Progenitor cell of endocrine pancreas (in vitro differentiated cells): ENCODE measurements around the gene INPPL1. TPM values are rescaled to one million over a fixed set of nuclear protein-coding genes. Genes with fewer than 3 reads are reported as not detected.
A peak's percentile ranks its signal among the peaks of the same experiment; 100 is the strongest.
"Not testable (repeated sequence)": the region's sequence is repeated elsewhere in the genome, so short reads cannot be mapped to it uniquely, and the experiment has no call there.

ENCODE experiments used
- DNase-seq: peaks from one replicate; pipeline ENCODE4 v3.0.0; 2021; ENCODE audit warnings: low spot score; ENCODE audit not compliant: unreplicated experiment
- H3K27ac Mint-ChIP-seq: 2 replicates; pipeline ENCODE4 v1.8.0; 2021; ENCODE audit warnings: mild to moderate bottlenecking, moderate library complexity, mixed read lengths
- H3K27me3 Mint-ChIP-seq: 2 replicates; pipeline ENCODE4 v1.8.0; 2021; ENCODE audit warnings: mixed read lengths
- H3K36me3 Mint-ChIP-seq: 2 replicates; pipeline ENCODE4 v1.8.0; 2022; ENCODE audit warnings: mixed read lengths; ENCODE audit not compliant: insufficient read depth
- H3K4me1 Mint-ChIP-seq: 2 replicates; pipeline ENCODE4 v1.8.0; 2021; ENCODE audit warnings: low read depth, mixed read lengths
- H3K4me3 Mint-ChIP-seq: 2 replicates; pipeline ENCODE4 v1.8.0; 2021; ENCODE audit warnings: low read depth, mild to moderate bottlenecking, moderate library complexity, mixed read lengths
- H3K9me3 Mint-ChIP-seq: 2 replicates; pipeline ENCODE4 v1.8.0; 2021; ENCODE audit warnings: low read depth, mixed read lengths
- CTCF ChIP-seq: fragments of 200-600 bp; sonication (generic); IDR thresholded peaks from one replicate; pipeline ENCODE4 v1.5.0; 2021; ENCODE audit warnings: antibody characterized with exemption, mild to moderate bottlenecking; ENCODE audit not compliant: unreplicated experiment
- long read RNA-seq: library from polyadenylated mRNA; unstranded; transcript quantifications from one replicate; pipeline ENCODE4 v2.0.0, GENCODE V29; 2020
- total RNA-seq: library from RNA; stranded (reverse); gene quantifications from 2 replicates; pipeline ENCODE4 v1.2.1, GENCODE V29; 2021

The INPPL1 gene
- 389 and 394 TPM in 2 replicates for total RNA-seq
- long read RNA-seq = 0 reads

- no peak for DNase-seq
- Mint-ChIP-seq H3K4me1 (peaks cover 24% of the 10 kb centered on the region), H3K9me3 (no peaks in the 10 kb centered on the region), H3K36me3 (peaks cover 6% of the 10 kb centered on the region), H3K27me3 (no peaks in the 10 kb centered on the region), H3K4me3 (peak within 1 kb of the TSS; percentile 96), H3K27ac (peak within 1 kb of the TSS; percentile 96)
- TF ChIP-seq CTCF = no peak
These were observed at the start of gene INPPL1 for GRCh38 chr11:72224564-72225410. Gene INPPL1, plus strand, starts transcription at chr11:72224767. Its CDS starts 218 bp downstream, at chr11:72224985.

GRCh38 chr11:72177656-72178055 is 46.9 kb upstream of the INPPL1 start:
- Mint-ChIP-seq H3K36me3 (no peaks in the 10 kb centered on the region), H3K27ac (no peak overlapping the region)

GRCh38 chr11:72179049-72179803 is 45.3 kb upstream of the INPPL1 start:
- no peak overlapping the region for H3K4me3 Mint-ChIP-seq
- peaks cover 3% of the 10 kb centered on the region for H3K4me1 Mint-ChIP-seq
- H3K27ac Mint-ChIP-seq = no peak overlapping the region
- no peaks in the 10 kb centered on the region for H3K9me3 Mint-ChIP-seq
- DNase-seq = no peak
- no peaks in the 10 kb centered on the region for H3K36me3 Mint-ChIP-seq
- no peak for TF ChIP-seq CTCF
- peaks cover 8% of the 10 kb centered on the region for H3K27me3 Mint-ChIP-seq

More at GRCh38 chr11:72177656-72178055, 46.9 kb upstream of the INPPL1 start:
- Mint-ChIP-seq H3K4me3 (no peak overlapping the region), H3K27me3 (peaks cover 8% of the 10 kb centered on the region), H3K9me3 (no peaks in the 10 kb centered on the region), H3K4me1 (peaks cover 3% of the 10 kb centered on the region)
- no peak for DNase-seq
- no peak for TF ChIP-seq CTCF

GRCh38 chr11:72179804-72180396 is 44.7 kb upstream of the INPPL1 start:
- Mint-ChIP-seq H3K9me3 (no peaks in the 10 kb centered on the region), H3K27ac (no peak overlapping the region), H3K4me1 (peaks cover 3% of the 10 kb centered on the region), H3K27me3 (peaks cover 8% of the 10 kb centered on the region), H3K4me3 (no peak overlapping the region), H3K36me3 (no peaks in the 10 kb centered on the region)
- DNase-seq = no peak
- TF ChIP-seq CTCF = no peak

DNA sequence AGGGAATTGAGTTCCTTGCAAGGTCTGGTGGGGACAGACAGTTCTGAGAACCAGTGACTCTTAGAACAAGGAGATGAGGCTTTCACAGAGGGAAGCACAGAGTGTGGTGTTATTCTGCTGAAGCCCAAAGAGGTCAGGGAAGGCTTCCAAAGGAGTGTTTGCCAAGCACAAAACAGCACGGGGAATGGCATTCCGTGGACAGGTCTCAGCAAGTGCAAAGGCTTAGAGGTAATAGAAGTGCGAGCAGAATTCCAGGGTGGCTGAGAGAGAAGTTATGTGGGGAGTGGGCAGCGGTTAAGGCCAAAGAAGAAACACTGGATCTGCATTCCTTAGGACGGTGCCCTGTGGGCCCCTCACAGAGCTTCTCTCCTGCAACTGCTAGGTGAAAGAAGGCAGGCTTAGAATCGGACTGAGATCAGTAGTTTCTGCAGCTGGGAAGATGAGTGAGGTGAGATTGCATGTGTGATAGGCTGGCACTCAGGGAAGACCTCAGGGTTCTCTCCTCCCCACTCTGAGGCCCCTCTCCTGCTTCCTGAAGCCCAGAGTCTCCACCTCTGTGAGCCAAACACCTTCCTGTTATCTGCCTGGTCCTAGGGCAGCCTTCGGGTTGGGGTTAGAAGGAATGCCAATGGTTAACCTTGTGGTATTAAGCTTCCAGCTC is 43.5 kb upstream of the INPPL1 start:
- not testable (repeated sequence) for H3K27ac Mint-ChIP-seq

More for the DNA sequence above, 43.5 kb upstream of the INPPL1 start:
- not testable (repeated sequence) for H3K36me3 Mint-ChIP-seq, H3K4me3 Mint-ChIP-seq, H3K27me3 Mint-ChIP-seq, H3K9me3 Mint-ChIP-seq, H3K4me1 Mint-ChIP-seq, DNase-seq
